D341Med (cell line): ENCODE data around the gene WFDC6.
"Not testable (repeated sequence)": the region's sequence is repeated elsewhere in the genome, so short reads cannot be mapped to it uniquely, and the experiment has no call there.

Experiments
- DNase-seq: peaks from one replicate; pipeline ENCODE4 v3.0.0; 2012; ENCODE audit warnings: low spot score

The WFDC6 gene

DNA sequence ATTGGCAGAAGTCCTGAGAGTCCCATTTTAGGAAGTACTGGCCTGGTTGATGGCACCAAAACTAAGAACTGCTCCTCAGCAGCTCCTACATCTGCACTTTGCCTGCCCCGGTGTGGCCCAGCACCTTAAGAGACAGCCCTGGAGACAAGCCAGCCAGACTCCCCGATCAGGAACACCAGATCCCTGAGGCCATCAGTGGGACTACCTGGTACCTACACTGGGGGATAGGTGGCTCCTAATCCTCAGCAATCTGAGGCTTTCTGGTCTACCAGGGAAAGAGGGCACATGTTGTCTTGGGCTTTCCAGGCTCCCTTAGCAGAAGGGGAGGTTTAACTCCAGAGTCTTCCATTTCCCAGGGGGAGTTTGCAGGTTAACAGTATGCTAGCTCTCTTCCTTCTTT, at the start of gene WFDC6:
WFDC6 (minus strand) TSS at position 101 of the 400 bp plus-strand sequence; CDS start at position 26, 75 bp downstream.
- no peak for DNase-seq

DNA sequence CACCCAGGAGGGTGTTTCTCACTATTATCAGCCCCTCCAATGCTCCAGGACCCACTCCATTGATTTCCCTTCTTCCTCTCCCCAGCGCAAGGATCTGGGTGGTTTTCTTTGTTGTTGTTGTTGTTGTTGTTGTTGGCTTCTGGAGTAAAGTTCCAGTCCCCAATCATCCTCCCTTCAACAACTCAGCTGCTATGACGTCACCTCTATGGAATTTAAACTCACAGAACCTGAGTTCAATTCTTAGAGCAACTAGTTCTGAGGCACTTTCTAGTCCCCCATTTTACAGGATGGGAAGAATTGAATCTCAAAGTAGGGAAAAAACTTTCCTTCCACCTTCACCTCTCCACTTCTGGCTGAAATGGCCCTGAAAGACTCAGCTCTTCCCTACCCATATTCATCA, 49.5 kb upstream of the WFDC6 start:
- no peak for DNase-seq

DNA sequence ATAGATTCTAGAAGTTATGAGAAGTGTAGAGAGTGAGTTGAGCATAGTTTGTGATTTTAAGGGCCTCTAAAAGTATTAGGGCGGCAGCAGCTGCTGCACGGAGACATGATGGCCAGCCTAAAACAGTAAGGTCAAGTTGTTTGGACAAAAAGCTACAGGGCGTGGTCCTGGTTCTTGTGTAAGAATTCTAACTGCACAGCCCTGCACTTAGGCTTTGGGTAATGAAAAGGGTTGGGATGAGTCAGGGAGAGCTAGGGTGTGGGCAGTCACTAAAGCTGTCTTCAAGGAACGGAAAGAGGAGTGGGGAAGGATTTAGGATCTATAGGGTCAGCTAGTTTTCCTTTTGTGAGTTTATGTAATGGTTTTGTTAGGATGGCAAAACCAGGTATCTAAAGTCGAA, 46.7 kb upstream of the WFDC6 start:
- not testable (repeated sequence) for DNase-seq

DNA sequence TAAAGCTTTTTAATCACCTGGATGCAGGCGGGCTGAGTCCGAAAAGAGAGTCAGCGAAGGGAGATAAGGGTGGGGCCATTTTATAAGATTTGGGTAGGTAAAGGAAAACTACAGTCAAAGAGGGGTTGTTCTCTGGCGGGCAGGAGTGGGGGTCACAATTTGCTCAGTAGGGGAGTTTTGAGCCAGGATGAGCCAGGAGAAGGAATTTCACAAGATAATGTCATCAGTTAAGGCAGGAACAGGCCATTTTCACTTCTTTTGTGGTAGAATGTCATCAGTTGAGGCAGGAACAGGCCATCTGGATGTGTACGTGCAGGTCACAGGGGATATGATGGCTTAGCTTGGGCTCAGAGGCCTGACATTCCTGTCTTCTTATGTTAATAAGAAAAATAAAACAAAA, 45.0 kb upstream of the WFDC6 start:
- not testable (repeated sequence) for DNase-seq

DNA sequence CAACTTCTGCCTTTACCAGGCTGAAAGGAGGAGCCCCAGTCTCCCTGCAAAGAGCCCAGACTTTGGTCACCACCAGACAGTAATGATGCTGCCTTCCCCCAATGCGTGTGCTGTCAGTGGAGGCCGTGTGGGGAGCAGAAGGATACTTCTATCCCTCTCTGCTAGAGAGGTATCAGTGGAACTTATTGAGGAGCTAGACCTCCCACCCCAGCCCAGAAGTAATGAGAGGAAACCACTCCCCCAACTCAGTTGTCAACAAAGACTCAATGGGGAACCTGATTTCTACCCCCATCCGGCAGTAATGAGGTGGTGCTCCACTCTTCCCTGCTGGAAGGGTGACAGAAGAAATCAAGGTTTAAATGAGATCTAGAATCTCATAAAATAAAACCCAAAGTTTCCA, 44.2 kb upstream of the WFDC6 start:
- no peak for DNase-seq

DNA sequence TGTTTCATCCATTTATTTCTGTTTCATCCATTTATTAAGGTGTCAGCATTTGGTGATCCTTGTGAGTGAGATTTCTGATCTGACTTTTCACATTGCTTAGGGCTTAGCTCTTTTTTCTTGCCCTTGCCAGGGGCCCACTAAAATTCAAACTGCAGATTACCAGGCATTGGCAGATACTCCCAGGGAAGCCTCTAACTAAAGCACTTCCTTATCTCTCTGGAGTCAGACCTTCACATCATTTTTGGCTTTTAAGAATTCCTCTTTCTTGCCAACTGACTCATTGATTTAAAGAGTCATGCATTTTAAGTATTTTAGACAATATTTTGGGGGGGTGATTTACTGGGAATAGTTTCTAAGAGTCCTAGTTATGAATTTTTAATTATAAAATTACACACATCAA, 42.4 kb upstream of the WFDC6 start:
- no peak for DNase-seq

DNA sequence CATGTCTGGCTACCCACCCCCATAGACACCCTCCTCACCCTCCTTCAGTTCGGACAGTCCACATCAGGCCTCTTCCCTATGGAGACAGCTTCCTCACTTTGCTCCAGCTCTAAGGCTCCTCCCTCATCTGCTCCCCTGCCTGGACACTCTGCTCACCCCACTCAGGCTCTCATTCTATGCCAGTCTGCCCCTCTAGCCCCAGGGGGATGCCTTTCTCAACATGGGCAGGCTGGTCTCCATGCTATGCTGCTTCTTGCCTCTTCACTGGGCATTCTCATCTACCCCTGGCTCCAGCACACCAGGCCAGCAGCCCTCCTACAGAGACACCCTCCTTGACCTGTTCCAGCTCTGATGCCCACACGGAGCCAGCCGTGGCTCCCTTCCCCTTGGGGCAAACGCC, 39.9 kb upstream of the WFDC6 start, which contains the start of gene WFDC8:
WFDC8 (minus strand) TSS at position 101 of the 400 bp plus-strand sequence; CDS start at position 64, 37 bp downstream.
- DNase-seq = no peak

- no peak for DNase-seq
These were observed 38.9 kb upstream of the WFDC6 start for GRCh38 chr20:45578231-45578630.

GRCh38 chr20:45576995-45577394, 37.7 kb upstream of the WFDC6 start:
- no peak for DNase-seq

GRCh38 chr20:45575931-45576330, 36.6 kb upstream of the WFDC6 start:
- DNase-seq = no peak

DNA sequence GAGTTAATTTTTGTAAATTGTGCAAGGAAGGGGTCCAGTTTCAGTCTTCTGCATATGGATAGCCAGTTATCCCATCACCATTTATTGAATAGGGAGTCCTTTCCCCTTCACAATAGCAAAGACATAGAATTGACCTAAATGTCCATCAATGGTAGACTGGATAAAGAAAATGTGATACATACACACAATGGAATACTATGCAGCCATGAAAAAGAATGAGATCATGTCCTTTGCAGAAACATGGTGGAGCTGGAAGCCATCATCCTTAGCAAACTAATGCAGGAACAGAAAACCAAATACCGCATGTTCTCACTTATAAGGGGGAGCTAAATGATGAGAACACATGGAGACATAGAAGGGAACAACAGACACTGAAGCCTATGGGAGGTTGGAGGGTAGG, 30.4 kb upstream of the WFDC6 start:
- not testable (repeated sequence) for DNase-seq

DNA sequence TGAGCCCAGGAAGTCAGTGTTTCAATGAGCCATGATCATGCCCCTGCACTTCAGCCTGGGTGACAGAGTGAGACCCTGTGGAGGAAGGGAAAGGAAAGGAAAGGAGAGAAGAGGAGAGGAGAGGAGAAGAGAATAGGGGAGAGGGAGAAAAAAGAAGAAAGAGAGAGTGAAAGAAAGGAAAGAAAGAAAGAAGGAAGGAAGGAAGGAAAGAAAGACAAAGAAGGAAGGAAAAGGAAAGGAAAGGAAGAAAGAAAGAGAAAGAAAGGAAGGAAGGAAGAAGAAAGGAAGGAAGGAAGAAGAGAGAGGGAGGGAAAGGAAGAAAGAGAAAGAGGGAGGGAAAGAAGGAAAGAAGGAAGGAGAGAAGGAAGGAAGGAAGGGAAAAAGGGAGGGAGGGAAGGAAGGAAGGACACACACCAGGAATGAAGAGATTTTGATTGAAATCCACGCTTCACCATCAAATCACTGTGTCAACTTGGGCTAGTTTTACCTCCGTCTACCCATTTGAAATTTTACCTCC, 25.5 kb upstream of the WFDC6 start:
- no peak for DNase-seq

- DNase-seq = no peak
These were observed 15.9 kb upstream of the WFDC6 start for GRCh38 chr20:45555198-45555597.

GRCh38 chr20:45552456-45552855, 13.2 kb upstream of the WFDC6 start:
- DNase-seq = no peak

GRCh38 chr20:45550765-45551164, 11.5 kb upstream of the WFDC6 start:
- no peak for DNase-seq

DNA sequence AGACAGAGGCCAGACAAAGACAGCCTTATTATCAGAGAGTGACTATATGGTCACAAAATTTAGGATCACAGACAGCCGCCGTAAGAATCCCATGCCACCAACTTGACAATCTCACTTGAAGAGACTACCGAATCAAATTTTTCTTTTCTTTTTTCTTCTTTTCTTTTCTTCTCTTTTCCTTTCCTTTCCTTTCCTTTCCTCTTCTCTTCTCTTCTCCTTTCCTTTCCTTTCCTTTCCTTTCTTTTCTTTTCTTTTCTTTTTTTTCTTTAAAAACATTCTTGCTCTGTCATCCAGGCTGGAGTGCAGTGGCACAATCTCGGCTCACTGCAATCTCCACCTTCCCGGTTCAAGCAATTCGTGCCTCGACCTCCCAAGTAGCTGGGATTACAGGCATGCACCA, 9.1 kb upstream of the WFDC6 start:
- DNase-seq = no peak

DNA sequence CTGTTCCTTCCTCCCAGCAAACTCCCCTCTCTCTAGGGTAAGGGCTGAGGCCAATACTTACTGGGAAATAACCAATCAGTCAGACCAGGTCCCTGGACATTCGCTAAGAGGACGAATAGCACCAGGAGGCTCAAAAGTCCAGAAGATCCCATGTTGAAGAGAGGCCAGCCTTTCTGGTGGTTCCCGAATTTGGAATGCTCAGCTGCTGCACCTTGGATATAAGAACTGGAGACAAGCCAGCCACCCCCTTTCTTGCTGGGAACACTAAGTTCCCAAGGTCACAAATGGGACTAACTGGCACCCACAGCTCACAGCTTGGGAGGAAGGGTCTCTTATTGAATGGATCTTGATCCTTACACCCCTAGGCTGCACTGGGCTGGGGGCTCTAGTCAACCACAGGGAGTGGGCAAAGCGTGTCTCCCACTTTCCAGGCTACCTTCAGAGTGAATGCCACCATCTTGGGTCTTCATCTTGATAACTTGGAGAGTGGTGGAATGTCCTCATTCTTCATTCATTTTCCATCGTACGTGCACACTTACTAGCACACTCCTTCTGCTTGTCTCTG, 8.0 kb upstream of the WFDC6 start, which contains the start of gene EPPIN:
EPPIN (minus strand) TSS at position 196 of the 565 bp plus-strand sequence; CDS start at position 152, 44 bp downstream.
- no peak for DNase-seq

GRCh38 chr20:45545754-45546453, 6.6 kb upstream of the WFDC6 start:
- peak; percentile 58 for DNase-seq

DNA sequence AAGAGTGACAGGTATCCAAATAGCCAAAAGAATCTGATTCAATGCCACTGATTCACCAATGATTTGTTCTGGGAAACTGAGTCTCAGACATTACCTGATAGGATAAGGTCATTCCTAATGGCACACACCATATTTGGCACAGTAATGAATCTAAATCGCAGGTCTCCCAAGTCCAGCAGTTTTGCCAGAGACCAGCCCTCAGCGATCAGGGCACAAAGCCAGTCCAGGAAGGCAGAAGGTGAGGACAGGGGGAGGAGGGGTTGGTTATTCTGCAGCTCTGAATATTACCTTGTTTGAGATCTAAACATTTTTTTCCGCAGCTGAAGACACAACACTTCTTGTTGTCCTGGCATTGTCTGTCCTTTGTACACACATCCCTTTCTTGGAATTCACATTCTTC, 6.1 kb upstream of the WFDC6 start:
- DNase-seq = no peak

GRCh38 chr20:45538209-45538799, 978 bp downstream of the WFDC6 start:
- DNase-seq = peak; percentile 41

GRCh38 chr20:45527294-45527693, 12.0 kb downstream of the WFDC6 start:
- DNase-seq = no peak

- no peak for DNase-seq
These were observed 15.5 kb downstream of the WFDC6 start for GRCh38 chr20:45523821-45524220.

GRCh38 chr20:45518282-45518681, 21.0 kb downstream of the WFDC6 start:
- DNase-seq = no peak
